Epidermal melanocyte (primary cell): ENCODE measurements around the gene KTI12.
"Not testable (repeated sequence)": the region's sequence is repeated elsewhere in the genome, so short reads cannot be mapped to it uniquely, and the experiment has no call there.

Source experiments
- DNase-seq: peaks from one replicate; pipeline ENCODE4 v3.0.0; 2011; ENCODE audit warnings: low spot score; ENCODE audit not compliant: insufficient read length

The KTI12 gene

DNA sequence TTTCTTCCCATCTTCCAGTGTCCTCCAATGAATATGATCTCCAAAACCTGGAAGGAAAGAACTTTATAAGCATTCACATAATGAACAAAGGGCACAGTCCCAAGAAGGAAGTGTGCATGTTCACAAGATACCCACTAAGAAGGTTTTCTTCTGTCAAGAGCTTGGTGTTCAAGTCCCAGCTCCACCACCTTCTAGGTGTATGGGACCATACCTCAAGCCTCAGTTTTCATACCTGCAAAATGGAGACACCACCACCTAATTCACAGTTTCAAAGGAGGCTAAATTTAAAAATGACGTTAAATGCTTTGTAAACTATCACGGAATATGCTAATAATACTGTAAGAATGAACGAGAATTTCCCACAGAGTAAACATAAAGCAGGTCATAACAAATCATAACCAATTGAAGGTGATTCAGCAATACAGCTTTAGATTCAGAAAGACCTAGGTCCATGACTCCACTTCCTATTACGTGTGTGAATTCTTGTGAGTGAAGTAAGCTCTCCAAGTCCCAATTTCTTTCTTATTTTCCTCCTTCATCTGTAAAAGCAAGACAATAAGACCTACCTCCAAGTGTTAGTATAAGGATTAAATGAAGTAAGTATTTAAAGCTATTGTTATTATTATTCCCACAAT lies 8.1 kb upstream of the KTI12 start:
- DNase-seq: no peak

DNA sequence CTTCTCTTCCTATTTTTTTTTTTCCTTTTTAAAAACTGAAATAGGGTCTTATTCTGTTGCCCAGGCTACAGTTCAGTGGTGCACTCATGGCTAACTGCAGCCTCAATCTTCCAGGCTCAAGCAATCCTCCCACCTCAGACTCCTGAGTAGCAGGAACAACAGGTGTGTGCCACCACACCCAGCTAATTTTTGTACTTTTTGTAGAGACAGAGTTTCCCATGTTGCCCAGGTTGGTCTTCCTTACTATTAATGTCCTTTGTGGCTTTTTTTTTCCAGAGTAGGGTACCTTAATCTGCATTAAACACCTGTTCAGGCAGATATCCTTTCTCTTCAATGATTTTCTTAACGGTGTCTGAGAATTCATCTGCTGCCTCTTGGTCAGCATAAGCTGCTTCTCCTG lies 4.3 kb upstream of the KTI12 start:
- no peak for DNase-seq

DNA sequence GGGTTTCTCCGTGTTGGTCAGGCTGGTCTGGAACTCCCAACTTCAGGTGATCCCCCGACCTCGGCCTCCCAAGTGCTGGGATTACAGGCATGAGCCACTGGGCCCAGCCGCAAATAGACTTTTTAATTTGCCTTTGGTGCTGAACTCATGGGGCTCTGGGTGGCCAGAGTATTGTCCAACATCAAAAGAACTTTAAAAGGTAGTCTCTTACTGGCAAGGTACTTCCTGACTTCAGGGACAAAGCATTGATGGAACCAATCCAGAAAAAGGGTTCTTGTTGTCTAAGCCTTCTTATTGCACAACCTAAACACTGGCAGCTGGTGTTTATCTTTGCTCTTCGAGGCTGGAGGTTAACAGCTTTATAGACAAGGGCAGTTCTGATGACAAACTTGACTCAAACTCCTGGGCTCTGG lies 3.8 kb upstream of the KTI12 start:
- DNase-seq: no peak

DNA sequence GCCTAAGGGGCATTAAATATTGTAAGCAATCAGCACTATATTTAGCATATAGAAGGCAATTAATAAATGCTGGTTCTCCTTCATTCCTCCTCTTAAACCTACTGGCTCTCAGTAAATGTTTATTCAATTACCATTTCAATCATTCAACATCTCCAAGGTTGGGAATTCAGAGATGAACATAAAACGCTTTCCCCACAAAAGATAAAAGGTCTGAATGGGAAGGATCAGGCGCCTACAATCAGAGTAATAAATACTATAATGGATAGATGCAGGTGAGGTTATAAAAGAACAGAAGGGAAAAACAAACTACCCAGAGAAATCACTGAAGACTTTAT lies 407 bp upstream of the KTI12 start:
- DNase-seq: no peak

DNA sequence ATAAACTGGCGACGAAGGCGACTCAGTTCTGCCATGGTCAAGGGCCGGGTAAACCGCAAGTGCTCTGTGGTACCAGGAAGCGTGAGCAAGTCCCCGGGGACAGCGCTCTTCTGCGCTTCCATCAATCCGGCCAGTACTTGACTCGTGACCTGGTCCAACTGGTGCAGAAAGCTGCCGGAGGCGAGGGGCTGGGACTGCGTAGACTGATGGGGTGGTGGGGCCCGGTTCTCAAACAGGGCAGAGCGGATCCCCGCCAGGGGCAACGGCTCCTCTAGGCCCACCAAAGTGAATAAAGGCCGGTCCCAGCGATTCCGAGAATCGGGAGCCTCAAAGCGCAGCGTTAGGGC lies 852 bp downstream of the KTI12 start:
- peak; percentile 18 for DNase-seq

DNA sequence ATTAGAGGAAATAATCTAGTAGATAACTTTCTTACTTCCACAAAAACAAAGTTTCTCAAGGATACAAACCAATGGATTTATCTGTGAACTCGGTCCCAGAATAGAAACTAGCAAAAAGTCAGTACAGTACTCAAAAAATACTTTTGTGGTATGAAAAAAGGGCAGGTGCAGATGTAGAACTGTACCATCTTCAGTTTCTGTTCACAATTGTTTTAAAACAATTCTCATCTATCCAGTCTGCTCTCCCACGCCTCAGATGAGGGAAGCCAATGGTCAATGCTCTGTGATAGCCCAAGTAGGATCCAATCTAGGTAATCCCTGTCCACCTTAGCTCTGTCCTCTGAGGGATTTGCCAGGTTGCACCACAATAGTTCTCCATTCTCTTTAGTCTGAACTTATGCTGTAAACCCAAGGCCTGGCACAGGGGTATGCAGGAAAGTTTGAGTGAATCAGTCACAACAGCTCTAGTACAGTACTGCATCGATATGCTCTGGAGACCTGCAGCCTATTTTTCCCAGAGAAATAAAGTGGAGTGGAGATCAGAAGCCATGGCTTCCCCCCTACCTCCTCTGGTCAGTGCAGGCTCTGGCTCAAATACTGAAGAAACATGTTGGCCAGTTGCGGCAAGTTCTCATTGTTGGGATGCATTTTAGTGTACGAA lies 1.4 kb downstream of the KTI12 start:
- peak; percentile 20 for DNase-seq

DNA sequence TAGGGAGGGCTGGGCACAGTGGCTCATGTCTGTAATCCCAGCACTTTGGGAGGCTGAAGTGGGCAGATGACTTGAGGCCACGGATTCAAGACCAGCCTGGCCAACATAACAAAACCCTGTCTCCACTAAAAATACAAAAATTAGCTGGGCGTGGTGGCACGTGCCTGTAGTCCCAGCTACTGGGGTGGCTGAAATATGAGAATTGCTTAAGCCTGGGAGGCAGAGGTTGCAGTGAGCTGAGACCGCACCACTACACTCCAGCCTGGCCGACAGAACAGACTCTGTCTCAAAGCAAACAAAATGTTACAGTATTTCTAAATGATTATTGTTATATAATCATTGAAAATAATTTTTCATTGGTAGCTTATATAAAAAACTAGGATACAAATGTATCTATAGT lies 4.8 kb downstream of the KTI12 start:
- not testable (repeated sequence) for DNase-seq

DNA sequence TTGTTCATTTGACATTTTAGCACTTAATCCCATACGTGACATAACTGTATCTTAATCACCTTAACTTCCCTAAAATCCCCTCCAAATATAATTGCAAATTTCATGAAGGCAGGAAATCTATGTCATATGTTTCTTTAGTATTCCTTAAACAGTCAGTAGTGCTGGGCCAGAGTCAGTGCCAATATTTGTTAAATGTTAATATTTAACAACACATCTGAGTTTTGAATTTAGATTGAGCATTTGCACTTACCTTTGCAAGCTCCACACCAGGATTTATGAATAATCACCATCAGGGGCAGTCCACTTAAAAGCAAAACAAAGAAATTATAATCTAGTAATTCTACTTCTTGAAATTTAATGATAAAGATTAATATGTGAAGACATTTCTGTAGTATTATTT lies 5.3 kb downstream of the KTI12 start:
- DNase-seq: no peak

DNA sequence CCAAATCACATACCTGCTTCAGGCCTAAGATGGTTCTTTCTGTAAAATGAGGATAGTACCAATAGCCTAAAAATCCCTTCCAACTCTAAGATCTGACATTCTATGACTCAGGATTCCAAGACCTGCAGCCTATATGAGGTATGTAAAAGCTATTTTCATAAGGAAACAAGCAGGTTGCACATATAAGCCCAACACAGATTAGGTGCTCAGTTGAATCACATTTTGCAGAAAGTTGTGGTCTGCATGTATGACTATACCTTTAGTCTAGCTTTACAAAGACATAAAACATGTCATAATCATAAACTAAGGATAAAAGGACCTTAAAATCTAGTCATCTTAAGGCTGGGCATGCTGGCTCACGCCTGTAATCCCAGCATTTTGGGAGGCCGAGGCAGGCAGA lies 7.3 kb downstream of the KTI12 start:
- DNase-seq: no peak

DNA sequence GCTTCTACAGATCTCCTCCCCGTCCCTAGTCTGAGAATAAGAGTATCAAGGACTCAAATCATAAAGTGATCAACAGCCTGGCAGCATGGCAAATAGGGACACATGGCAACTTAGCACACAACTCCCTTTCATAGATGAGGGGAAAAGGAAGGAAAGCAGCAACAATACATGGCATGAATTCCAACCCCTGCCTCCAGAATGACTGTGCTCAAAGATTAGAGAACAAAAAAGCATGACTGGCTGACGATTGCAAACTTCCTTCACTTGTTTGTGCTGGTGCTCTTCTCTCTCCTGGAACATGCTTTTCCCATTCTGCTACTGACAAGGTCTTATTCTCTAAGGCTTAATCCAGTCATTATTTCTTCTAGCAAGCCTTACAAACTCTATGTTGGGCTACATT lies 11.5 kb downstream of the KTI12 start:
- no peak for DNase-seq

DNA sequence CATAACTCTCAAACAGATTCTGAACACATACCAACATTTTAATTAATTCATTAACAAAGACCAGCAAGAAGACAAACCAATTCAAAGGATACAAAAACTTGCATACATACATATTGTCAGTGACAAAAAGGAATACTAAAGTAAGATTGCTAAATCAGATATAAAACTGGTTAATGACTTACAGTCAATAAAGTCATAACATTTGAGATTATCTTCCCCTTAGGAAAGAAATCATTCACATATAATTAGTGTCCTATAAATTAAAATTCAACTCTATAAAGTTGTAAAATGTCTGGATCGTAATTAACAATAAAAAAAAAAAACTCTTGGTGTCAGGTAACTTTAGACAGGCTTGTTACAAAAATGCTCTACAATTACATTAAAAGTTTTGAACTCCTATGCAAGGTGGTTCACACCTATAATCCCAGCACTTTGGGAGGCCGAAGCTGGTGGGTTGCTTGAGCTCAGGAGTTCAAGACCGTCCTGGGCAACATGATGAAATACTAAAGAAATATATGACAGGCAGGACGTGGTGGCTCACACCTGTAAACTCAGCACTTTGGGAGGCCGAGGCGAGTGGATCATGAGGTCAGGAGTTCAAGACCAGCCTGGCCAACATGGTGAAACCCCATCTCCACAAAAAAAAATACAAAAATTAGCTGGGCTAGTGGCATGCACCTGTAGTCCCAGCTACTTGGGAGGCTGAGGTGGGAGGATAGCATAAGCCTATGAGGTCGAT lies 25.4 kb downstream of the KTI12 start:
- no peak for DNase-seq

DNA sequence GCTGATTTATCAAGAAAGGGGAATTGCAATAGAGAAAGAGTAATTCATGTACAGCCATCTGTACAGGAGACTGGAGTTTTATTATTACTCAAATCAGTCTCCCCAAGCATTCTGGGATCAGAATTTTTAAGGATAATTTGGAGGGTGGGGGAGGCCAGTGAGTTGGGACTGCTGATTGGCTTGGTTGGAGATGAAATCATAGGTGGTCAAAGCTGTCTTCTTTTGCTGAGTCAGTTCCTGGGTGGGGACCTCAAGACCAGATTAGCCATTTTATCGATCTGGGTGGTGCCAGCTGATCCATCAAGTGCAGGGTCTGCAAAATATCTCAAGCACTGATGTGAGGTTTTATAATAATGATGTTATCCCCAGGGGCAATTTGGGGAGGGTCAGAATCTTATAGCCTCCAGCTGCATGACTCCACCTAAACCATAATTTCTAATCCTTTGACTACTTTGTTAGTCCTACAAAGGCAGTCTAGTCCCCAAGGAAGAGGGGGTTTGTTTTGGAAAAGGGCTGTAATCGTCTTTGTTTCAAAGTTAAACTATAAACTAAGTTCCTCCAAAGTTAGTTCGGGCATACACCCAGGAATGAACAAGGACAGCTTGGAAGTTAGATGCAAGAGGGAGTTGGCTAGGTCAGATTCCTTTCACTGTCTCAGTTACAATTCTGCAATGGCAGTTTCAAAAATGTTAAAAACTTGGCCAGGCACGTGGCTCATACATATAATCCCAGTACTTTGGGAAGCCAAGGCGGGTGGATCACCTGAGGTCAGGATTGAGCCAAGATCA lies 26.2 kb downstream of the KTI12 start:
- DNase-seq: no peak

DNA sequence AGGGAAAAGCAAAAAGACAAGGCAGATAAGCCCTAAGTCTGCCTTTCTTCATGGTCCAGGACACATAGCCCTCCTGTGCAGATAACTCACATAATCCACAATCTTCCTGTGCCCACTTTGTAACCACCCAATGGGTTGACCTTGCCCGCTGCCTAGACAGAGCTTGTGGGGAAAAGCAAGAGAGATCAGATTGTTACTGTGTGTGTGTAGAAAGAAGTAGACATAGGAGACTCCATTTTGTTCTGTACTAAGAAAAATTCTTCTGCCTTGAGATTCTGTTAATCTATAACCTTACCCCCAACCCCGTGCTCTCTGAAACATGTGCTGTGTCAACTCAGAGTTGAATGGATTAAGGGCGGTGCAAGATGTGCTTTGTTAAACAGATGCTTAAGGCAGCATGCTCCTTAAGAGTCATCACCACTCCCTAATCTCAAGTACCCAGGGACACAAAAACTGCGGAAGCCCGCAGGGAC lies 27.5 kb downstream of the KTI12 start:
- not testable (repeated sequence) for DNase-seq

DNA sequence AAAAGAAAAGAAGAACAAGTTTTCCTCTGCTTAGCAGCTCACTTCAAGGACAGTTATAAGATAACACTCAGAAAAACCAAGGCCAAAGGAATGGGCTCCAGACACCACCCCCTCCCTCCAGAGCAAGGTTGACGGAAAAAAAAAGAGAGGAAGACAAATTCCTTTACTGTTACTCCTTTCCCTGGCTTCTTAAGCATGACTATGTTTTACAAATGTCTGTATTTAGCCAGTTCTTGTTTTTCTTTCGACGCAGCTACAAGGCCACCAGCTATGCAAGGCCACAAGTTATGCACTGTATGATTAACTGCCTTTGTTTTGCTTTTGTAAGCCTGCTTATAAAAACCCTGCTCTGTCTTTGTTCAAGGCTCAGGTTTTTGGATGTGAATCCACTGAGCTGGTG lies 28.1 kb downstream of the KTI12 start:
- DNase-seq: not testable (repeated sequence)

DNA sequence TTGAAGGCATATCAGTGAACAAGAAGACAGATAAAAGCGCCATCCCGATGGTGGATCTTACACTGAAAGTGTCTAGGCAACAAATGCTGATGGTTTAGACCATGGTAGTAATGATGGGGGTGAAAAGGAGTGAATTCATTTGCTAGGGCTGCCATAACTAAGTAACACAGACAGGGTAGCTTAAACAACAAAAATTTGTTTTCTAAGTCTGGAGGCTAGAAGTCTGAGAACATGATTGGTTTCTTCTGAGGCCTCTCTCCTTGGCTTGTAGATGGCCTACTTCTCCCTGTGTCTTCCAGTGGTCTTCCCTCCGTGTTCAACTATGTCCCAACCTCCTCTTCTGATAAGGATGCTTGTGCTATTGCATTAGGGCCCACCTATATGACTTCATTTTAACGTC lies 29.7 kb downstream of the KTI12 start:
- no peak for DNase-seq

DNA sequence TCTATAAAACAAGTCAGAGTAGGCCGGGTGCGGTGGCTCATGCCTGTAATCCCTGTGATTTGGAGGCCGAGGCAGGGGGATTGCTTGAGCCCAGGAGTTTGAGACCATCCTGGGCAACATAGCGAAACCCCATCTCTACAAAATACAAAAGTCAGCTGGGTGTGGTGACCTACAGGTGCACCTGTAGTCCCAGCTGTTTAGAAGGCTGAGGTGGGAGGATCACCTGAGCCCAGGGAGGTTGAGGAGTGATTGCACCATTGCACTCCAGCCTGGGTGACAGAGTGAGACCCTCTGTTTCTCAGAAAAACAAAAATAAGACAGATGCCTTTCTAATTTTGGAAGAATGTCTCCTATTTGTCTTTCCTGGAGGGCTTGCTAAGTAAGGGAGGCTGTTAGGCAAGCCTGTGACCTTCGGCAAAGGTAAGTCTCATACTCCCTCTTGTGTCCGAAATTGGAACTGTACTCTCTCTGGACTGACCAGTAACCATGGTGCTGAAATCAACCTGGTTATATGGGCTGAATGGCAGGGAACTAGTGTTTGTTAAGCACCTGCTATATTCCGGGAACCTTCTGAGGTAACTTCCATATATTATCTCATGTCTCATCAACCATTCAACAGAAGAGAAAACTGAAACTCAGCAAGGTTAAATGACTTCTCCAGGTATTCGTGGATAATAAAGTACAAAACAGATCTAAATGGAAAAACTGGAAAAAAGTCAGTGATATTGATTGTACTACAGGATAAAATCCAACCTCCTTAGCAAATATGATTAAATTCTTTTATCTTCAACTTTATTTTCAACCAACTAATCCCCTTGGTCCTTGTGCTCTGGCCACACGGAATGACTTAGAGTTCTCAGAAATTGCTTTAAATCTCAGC lies 31.3 kb downstream of the KTI12 start:
- DNase-seq: peak; percentile 94

DNA sequence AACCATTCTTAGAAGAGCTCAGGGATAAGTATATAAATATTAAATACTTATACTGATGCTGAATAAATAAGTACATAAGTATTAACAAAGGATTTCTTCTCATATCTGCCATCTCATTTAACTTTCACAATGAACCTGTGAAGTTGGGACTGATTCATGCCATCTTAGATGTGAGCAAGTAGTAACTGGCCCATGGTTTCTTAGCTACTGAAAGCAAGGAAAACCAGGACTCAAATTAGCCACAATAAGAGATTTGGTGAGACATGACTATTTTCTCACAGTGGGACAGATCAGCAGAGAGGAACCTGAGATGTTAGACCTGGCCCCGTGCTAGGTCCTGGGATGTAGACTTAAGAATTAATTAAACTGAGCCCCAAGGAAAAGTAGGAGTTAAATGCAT lies 34.9 kb downstream of the KTI12 start:
- DNase-seq: no peak

DNA sequence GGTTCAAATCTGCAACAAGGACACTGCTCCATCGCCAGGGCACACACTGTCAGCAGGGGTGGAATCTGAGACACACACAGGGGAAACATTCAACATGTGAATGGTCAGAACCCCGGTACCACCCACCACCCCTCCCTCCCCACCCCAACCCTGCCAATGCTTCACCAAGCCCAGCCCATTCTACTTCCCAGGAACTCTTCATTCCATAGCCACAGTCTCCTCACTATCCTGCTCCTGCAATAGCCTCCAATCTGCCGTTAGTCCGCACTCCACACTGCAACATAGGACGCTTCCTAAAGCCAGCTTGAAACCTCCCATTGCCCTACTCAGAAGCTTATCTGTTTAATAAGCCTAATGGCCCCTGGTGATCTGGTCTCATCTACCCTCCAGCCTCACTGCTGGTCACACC lies 35.6 kb downstream of the KTI12 start:
- no peak for DNase-seq

DNA sequence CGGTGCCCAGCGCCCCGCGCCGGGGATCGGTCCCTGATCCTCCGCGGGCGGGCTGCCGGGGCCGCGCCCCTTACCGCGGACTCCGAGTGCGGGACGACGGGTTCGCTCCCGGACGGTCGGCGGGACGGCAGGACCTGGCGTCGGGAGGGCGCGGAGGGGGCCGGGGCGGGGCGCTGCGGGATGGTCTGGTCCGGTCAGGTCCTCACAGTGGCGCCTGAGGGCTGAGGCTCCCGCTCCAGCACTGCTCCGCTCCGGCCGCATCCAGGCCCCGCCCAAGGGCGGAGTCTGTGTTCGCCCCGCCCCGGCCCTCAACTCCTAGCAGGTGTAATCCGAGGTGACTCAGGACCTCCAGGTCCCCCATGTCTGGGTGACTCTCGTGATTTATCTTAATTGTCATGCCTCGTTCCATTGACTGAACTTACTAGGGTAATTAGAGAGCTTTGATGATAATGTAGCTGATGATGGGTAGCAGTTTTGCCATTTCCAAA lies 43.1 kb downstream of the KTI12 start, which contains the start of gene RAB3B:
RAB3B (minus strand) TSS at position 223 of the 488 bp plus-strand sequence. CDS start 13,583 bp downstream, outside the sequence.
- peak; percentile 42 for DNase-seq

DNA sequence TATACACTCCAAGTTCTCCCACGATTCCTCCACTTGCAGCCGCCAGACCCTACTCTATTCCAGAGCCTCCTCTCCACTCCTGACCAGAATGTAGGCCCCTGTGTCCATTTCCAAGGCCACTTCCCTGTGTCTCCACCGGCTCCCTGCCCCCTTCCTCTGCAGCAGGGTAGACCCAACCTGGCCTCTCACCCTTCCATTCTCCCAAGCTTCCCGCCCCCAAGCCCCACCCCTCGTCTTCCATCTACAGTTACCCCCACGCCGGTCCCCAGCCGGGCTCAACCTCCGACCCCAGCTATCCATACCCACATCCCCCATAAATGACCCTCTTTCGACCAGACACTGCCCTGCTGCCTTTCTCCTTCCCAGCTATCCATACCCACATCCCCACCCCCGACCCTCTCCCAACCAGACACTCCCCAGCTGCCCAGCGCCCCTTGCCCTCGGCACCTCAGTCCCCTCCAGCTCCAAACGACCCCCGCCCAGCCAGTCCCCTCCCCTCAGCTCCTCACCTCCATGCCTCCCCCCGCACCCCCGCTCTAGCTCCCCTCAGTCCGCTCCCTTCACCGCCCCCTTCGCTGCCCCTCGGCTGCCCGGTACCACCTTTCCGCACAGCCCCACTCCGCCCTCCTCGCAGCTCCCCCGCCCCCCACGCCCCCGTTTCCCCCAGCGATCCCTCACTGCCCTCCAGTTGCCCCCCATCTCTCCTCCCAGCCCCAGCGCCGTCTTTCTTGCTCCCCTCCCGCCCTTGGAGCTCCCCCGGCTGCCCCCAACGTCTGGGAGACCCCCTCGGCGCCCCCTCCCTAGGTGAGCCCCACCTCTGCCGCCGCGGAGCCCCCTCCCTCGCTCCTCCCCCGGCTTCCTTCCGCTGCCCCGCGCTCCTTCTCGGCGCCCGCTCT lies 43.8 kb downstream of the KTI12 start:
- DNase-seq: no peak
